GM10266 (cell line): ENCODE measurements around the gene GNAO1.

Experiments
- DNase-seq: peaks from one replicate; pipeline ENCODE4 v3.0.0; 2012; ENCODE audit errors: extremely low spot score
- CTCF ChIP-seq: IDR thresholded peaks from 2 replicates; pipeline ENCODE4 v1.5.1; 2012; ENCODE audit warnings: mild to moderate bottlenecking, low read depth; ENCODE audit not compliant: control insufficient read depth, insufficient read depth; ENCODE audit errors: missing control alignments

Gene GNAO1

GRCh38 chr16:56286809-56287208, 95.5 kb downstream of the GNAO1 start:
- TF ChIP-seq CTCF: no peak
- DNase-seq: no peak

GRCh38 chr16:56288019-56288418, 96.7 kb downstream of the GNAO1 start:
- no peak for TF ChIP-seq CTCF

DNA sequence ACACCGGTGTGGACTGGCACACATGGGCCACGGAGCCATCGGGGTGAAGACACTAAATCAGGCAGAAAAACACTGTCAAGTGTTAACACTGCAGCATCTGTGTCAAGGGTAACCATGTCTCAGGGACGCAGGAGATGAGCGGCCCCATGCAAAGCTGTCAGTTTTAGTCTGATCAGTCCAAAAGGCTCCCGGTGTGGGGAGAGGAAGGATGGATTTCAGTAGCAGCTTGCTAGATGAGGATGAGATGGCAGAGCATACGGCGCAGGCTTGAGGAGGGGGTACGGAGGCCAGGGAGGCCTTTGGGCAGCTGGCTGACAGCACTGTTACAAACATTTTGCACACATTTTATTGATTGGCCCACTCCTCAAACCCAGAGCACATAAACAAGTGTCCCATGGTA, 98.1 kb downstream of the GNAO1 start:
- DNase-seq: no peak
- TF ChIP-seq CTCF: no peak

More at GRCh38 chr16:56288019-56288418, 96.7 kb downstream of the GNAO1 start:
- DNase-seq: no peak

GRCh38 chr16:56289862-56290261, 98.6 kb downstream of the GNAO1 start:
- TF ChIP-seq CTCF: no peak
- no peak for DNase-seq

DNA sequence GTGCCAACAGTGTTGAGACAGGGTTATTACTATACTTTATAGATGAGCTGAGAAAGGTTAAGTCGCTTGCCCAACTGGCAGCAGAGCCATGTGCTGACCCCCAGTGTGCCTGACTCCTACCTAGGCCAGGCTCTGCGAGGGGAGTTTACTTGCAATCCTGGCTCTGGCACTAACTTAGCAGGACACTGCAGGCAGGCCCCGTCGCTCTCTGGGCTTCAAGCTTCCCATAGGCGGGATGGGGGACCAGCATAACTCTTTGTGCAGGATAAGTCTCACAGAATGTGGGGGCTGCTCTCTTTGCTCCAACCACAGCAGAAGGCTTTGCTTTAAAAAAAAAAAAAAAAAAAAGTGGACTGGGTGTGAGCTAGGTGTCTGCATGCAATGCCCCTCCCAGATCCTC, 102.7 kb downstream of the GNAO1 start:
- no peak for DNase-seq
- no peak for TF ChIP-seq CTCF

- no peak for TF ChIP-seq CTCF
- no peak for DNase-seq
Measured at GRCh38 chr16:56294579-56294978, 103.3 kb downstream of the GNAO1 start.

DNA sequence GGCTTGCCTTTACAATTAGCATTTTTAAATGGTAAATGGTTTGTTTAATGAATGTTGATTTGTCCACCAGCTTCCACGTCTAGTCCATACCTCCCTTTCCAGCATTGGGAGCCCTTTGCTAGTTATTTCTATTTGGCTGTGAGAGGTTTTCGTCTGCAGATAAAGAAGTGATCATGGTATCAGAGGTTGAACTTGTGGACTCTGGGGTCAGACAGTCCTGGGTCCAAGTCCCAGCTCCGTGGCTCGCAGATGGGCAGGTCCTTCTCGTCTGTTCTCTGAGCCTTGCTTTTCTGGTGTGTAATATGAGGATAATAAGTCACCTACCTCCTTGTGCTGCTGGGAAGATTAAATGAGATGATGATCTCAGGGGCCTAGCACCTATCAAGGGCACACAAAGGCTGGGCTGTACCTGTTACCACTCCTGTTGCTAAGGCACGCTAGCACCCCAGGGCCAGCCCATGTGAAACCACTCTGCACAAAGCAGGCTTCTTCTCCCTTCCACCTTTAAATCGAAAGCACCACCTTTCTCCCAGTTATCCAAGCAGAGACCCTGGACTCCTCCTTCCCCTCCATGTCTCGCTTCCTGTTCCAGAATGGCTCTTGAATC, 103.9 kb downstream of the GNAO1 start:
- DNase-seq: no peak
- TF ChIP-seq CTCF: no peak
